SIG-M5 (cell line): ENCODE measurements around the gene TSPEAR.
A peak's percentile ranks its signal among the peaks of the same experiment; 100 is the strongest.
"Not testable (repeated sequence)": the region's sequence is repeated elsewhere in the genome, so short reads cannot be mapped to it uniquely, and the experiment has no call there.

Source experiments
- DNase-seq: peaks from one replicate; lab custom pipeline; 2025; lab: John Stamatoyannopoulos, UW

Gene TSPEAR

DNA sequence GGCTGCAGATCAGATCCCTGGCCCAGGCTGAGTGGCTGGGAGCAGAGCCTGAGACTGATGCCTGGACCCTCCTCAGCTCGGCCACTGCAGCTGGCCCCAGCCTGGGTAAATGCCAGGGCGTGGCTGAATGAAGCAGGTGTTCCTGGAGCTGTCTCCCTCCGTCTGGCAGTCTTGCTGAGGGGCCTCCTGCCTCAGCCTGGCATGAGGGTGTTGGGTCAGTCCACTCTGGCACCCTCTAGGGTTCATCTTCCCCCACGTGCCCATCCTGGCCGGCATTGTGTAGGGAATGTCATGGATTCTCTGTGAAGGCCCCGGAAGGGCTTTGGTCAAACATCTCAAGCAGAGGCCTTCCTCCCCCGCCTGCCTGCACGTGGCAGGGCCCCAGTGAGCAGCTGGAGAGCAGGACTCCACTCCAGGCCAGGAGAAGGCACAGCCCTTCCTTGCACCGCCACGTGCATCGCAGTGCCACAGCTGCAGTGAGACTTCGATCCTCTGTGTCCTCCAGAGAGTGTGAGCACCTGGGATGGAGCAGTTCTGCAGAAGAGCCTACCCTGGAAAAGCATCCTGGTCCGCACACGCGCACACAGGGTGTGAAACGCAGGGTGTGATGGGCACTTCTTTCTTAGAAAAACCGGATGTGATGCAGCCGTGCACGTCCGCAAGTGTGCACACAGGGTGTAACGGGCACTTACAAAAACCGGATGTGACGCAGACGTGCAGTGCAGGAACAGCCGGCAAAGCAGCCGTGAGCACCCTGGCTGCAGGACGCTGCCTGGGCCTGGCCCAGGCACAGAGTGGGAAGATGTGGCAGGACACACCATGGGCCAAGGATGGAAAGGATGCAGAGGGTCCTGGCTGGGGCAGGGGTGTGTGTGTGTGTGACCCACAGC lies 142.5 kb downstream of the TSPEAR start:
- DNase-seq, result no peak

DNA sequence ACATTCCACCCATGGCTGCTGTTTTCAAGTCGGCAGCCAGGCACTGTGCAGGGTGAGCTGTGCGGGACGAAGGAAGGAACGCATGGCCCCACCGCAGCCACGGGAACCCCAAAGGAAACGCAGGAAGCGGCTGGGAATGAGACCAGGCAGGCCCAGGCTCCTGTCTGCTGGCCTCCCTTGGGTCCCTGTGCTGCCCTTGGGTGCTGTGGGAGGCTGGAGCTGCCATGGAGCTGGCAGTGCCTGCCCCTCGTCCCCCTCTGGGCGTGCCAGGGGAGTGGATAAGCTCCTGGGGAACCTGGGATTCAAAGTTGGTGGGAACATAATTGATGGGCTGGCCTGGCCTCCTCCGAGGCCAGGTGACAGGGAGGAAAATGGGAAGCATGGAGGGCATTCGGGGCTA lies 143.1 kb downstream of the TSPEAR start:
- DNase-seq, result no peak

DNA sequence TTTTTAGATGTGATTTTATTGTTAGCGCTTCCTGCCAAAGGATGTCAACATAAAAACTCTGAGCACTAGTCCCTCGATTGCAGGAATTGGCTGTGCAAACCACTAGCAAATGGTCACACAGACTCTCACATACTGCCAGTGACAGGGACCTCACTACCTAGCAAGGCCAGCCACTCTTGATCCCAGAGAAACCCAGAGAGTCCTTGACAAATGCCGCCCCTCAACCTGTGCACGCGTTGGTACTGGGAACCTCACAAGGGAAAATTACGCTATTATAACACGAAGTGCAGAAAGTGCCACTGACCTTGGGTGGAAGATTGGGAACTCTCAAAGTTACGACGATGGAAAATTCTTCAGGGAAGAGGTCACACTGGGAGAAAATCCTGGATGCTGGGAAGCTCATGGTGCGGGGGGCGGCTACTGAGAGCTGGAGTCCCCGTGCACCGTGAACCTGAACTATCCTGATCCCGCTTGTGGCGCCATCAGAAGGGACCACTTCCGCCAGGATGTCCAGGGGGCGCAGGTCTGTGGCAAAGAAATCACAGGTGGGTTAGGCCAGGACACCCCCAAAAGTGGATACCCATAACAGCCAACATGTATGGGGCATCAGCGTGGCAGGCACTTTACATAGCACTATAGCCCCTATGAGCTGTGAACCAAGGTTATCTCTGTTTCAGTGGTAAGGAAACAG lies 143.7 kb downstream of the TSPEAR start:
- DNase-seq, result no peak

DNA sequence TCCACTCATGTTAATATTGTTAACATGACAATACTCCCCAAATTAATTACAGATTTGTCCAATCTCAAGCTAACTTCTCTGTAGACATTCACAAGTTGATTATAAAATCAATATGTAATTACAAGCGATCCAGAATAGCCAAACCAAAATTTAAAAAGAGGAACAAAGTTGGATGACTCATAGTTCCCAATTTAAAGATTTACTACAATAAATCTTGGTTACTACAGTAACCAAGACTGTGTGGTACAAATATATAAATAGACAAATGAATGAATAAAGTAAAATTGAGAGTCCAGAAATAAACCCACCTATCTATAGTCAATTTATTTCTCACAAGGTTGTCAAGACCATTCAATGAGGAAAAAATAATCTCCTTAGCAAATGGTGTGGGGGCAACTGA lies 145.0 kb downstream of the TSPEAR start:
- peak; percentile 73 for DNase-seq

DNA sequence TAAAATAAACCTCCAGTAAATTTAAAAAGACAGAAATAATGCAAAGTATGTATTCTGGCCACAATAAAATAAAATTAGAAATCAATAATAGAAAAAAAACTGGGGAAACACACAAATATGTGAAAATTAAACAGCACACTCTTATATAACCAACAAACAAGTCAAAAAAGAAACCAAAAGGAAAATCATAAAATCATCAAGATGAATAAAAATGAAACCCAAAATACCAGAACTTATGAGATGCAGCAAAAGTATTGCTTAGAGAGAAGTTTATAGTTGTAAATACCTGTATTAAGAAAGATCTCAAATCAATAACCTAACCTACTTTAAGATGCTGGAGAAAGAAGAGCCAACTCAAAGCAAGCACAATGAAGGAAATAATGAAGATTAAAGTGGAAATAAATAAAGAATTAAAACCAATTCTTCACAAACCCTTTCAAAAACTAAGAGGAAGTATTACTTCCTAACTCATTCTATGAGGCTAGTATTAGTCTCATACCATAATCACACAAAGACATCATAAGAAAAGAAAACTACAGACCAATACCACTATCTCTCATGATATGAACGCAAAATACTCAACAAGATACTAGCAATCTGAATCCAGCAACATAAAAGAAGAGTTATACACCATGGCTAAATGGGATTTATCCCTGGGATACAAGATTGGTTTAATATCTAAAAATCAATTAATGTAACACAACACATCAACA lies 146.3 kb downstream of the TSPEAR start:
- DNase-seq, result no peak

DNA sequence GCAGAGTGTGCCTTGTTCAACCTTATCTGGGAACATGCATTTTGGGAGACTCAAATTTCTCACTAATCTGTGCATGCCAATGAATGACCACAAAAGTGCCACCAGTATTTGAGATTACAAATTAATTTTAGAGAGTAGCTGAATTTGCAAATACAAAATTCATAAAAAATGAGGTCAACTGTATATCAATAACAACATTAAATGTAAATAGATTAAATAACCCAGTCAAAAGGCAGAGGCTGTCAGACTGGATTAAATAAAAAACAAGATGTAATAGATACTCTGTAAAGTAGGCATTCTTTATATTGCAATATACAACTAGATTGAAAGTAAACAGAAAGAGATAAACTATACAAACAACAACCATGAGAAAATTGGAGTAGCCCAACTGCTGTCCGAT lies 147.3 kb downstream of the TSPEAR start:
- DNase-seq, result no peak

DNA sequence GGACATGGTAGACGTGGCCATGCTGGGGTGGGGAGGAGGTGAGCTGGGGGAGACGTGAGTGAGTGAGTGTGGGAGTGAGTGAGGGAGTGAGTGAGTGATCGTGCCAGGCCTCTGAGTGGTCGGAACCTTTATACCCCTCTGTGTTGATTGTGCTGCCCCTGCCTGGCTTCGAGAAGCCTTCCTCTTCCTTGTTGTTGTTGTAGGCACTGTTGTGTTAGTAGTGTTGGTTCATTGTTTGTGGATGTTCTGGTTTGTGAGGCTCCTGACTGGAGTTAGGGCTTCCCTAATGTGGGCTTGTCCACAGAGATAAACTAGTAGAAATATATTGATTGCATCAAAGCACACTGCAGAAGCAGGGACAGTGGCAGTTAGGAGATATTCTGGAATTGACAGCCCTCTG lies 152.7 kb downstream of the TSPEAR start, which contains the start of gene KRTAP10-3:
Gene KRTAP10-3, minus strand, starts transcription at position 101 of the 400 bp plus-strand sequence. Its CDS starts 80 bp downstream, at position 21.
- no peak for DNase-seq

DNA sequence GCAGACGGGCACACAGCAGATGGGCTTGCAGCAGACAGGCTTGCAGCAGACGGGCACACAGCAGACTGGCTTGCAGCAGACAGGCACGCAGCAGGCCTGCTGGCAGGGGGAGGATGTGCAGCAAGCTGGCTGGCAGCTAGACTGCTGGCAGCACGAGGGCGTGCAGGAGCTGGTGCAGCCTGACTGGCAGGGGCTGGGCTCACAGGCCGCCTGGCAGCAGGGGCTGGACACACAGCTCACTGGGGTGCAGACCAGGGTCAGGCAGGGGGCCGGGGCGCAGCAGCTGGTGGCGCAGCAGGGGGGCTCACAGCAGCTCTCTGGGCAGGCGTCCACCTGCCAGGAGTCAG lies 153.1 kb downstream of the TSPEAR start:
- not testable (repeated sequence) for DNase-seq

DNA sequence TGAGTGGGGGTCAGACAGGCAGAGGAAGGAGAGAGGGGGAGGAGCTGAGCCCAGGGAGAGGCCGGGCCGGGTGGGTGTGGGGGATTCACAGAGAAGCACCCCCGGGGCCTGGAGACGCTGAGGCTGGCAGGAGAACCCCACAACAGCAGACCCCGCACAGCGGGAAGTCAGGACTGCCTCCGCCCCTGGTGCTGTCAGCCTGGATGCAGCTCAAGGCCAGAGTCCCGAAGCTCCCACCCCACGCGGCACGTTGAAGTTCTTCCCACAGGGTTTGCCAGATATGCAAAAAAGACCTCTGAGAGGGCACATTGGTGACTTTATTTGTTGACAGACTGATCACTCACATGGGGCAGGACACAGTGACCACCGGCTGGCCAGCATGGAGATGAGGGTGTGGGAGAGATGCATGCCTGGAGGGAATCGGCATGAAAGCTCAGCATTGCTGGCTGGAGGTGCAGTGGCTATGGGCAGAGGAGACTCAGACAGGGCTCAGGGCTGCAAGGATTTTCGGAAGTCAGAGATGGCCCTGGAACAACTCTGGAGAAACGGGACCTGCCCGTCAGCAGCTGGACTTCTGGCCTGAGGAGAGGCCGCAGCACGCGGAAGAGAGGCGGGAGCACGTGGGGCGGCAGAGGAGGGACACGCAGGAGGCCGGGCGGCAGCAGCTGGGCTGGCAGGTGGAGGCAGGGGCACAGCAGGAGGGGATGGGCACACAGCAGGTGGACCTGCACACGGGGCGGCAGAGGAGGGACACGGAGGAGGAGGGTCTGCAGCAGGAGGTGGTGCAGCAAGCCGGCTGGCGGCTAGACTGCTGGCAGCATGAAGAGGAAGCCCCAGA lies 153.7 kb downstream of the TSPEAR start:
- no peak for DNase-seq

DNA sequence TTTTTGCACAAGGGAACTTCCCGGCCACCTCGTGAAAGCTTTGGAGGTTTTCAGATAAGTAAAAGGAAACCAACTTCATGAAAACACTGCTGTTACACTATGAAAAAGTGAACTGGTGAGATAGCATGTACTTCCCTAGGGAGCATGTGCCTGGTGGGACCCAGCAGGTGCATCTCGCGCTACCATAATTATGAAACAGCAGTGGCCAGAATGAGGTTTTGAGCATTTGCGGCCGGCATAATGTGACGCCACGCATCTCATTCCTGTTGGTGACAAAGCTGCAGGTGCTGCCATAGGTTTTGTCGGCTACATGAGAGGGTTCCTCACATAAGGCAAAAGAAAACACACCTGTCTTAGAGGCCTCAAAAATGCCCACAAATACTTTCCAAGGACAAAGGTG lies 154.5 kb downstream of the TSPEAR start:
- DNase-seq, result no peak

DNA sequence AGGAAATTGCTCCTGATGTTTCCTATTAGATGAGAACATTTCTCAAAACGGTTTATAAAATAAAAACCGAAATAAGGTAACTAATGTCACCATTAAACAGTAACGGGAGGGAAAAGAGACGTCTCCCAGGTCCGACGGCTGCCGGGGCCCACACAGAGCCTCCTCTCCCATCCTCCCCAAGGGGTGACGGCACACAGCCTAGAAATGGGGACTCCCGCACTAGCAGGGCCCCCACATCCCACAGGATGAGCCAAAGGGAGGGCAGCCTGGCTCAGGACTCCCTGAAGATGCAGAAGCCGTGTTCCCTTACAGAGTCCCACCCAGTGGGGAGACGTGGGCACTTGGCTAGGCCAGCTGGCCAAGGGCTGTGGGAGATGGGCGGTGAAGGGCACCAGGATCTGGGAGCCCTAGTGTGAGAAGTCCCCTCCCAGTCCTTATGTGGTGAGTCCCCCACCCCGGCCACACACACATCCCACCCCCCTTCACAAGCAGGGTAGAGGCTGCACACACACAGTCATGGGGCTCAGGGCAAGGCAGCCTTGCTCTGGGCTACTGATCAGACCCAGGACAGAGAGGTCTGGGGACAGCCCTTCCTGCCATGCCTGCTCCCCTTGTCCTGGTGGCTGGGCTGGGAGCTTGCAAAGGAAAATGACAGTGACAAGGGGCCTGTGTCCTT lies 156.0 kb downstream of the TSPEAR start:
- no peak for DNase-seq

DNA sequence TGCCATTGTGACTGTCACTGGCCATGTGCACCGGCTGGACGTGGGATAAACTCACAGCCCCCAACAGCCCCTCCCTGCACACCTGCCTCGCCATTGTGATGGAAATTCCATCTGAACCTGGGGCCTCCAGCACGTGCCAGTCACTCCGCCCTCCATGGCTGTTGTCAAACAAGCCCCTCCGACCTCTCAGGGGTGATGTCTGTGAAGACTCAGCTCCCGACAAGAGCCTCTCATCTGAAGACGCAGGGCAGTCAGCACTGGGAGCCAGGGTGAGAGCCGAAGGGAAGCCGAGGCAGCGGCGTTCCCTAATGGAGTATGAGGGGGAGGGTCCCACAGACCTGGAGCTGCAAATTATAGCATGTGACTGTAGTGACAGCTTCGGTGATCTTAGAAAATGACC lies 158.7 kb downstream of the TSPEAR start:
- no peak for DNase-seq

DNA sequence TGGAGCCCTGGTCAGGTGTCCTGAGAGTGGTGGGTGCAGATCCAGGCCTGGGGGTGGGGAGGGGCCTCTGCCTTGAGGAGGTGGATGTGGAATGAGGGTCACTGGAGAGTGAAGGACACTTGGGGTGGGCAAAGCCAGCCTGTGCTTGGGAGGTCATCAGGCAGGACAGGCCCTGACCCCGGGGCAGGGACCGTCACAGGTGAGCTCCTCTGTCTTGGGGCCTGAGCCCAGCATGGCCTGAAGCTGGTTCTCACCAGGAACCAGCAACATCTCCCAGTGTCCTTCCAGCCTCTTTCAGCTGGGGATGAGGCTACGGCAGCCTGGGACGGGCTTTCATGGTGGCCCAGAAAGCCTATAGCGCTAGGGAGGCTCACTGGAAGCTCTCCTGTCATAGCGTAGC lies 159.2 kb downstream of the TSPEAR start:
- no peak for DNase-seq

DNA sequence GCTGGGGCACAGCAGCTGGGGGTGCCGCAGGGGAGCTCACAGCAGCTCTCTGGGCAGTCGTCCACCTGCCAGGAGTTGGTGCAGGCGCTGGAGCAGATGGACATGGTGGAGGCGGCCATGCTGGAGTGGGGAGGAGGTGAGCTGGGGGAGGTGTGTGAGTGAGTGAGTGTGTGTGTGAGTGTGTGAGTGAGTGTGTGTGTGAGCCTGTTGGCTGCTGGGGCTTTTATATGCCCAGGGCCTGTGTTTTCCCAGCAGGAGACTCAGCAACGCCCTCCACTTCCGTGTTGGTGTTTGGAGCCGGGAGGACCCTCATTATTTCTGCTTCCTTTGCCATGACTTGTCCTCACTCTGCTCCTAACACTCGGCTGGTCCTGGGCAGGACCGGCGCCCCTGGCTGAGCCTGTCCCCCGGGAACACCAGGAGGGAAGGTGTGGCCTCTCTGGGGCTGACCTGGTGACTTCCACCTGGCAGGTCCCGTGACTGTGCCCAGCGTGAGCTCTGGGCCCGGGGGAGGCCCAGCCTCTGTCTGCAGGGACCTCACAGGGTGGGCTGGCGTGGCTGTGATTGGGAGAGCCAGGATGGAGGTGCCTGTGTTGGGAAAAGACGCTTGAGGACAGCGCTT lies 159.9 kb downstream of the TSPEAR start, which contains the start of gene KRTAP10-2:
Gene KRTAP10-2, minus strand, starts transcription at position 166 of the 622 bp plus-strand sequence. Its CDS starts 47 bp downstream, at position 119.
- no peak for DNase-seq

DNA sequence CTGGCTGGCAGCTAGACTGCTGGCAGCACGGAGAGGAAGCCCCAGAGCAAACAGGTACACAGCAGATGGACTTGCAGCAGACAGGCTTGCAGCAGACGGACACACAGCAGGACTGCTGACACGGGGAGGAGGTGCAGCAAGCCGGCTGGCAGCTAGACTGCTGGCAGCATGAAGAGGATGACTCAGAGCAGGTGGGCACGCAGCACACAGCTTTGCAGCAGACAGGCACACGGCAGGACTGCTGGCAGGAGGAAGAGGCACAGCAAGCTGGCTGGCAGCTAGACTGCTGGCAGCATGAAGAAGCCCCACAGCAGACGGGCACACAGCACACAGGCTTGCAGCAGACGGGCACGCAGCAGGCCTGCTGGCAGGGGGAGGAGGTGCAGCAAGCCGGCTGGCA lies 160.6 kb downstream of the TSPEAR start:
- no peak for DNase-seq

DNA sequence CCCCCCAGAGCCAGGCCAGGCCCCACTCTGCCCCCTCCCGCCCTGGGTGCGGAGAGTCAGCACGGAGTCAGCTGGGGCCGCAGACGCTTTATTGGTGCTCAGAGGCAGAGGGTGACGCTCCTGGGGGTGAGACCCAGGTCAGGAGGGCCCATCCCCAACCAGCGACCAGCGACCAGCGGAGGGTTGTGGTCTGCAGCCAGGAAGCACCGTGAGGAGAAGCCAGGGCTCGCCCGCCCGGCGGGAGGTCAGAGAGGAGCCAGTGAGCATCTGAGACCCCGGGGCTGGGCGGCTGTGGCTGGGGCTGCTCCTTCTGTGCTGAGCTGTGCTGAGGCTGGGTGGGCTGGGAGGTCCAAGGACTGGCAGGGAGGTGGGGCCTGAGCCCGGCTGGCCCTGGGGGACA lies 161.1 kb downstream of the TSPEAR start:
- DNase-seq, result not testable (repeated sequence)

DNA sequence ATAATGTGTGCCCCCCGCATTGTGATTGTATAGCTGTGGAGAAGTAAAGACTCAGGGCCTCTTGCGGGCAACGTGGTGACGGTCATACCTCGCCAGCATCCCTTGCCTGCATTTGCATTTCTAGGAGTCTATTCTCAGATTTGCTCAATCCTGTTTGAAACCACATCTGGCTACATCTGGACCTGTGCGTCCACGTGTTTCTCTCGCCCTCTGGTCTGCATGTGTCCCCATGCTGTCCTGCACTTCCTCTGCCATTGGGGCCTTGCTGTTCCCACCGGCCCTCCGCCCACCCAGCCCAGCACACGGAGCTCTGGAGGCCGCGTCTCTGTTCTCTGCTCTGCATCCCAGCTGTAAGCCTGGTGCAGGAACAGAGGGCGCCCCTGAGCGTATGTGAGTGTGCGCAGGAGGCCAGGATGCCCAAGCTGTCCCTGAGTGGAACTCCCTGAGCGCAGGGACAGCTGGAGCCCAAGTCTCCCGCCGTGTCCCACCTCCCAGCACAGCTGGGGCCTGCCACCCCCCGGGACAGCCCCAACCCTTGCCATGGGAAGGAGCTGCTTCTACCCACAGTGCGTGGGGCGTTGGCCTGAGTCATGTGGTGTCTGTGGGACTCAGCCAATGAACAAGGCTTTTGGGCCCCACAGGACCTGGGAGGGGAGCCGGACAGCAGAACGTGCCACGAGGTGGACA lies 161.7 kb downstream of the TSPEAR start:
- no peak for DNase-seq

DNA sequence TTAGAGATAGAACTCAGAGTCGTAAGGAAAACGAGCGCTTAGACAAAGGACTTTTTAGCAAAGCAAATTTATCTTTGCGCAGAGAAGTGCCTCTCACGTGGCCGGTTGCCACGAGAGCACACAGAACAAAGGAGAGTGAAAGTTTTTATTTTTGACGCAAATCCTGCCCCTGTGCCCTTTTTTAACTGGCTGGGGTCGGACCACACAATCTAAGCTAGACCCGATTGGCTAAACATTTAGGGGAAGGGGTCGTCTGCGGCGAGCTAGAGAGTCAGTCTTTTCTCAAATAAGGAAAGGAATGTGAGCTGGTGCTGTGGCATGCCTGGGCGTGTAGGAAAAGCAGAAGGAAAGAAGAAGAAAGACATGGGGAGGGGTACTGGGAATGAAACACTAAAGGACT lies 162.4 kb downstream of the TSPEAR start:
- no peak for DNase-seq

DNA sequence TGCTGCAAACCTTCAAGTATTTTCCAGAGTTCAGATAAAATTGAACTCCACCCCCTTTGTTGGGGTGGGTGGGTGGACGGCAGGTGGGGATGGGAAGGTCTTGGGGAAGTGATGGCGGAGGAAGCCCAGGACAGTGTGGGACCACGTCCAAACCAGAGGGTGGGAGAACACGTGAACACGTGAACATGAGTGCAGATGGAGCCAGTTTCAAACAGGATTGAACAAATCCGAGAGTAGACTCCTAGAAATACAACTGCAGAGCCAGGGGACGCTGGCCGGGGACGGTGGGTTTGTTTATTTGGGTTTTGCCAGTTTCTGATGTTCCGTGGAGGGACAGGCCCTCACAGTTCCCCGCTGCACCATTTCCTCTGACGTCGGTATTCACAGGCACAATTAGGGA lies 163.0 kb downstream of the TSPEAR start:
- DNase-seq, result no peak
